ENCODE measurements around the gene IKZF5. TPM values are rescaled to one million over a fixed set of nuclear protein-coding genes. Genes with fewer than 3 reads are reported as not detected.

The IKZF5 gene
- total RNA-seq, 1 donor from 2014 or later: 24.9 TPM

GRCh38 chr10:122990278-122990677, 18.3 kb downstream of the IKZF5 start:
- DNase-seq (ENCODE audit: low spot score): no peak
- ATAC-seq: no peak
- intact Hi-C loops (cut with DNase I): no loop called here

GRCh38 chr10:122988501-122988900, 20.1 kb downstream of the IKZF5 start:
- ATAC-seq (no peak), DNase-seq (ENCODE audit: low spot score) (no peak)
- intact Hi-C loops (cut with DNase I): no loop called here

- ATAC-seq (no peak), DNase-seq (ENCODE audit: low spot score) (no peak)
- intact Hi-C loops (cut with DNase I): no loop called here
Measured at GRCh38 chr10:122986335-122986734, 22.3 kb downstream of the IKZF5 start.

DNA sequence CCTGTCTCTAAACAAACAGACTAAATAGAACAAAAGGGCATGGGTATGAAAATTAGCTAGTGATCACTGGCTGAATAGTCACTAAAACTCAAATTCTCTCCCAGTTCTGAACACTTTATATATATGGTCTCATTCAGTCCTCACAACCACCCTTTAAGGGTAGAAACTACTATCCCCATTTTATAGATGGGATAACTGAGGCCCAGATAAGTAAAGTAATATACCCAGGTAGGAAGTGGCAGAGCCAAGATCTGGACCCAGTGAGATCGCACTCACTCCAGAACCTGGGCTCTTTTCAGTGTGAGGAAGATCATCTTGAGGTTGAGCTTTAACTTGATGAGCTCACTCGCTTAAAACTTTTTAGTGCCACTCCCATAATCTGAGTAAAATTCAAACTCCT, 23.9 kb downstream of the IKZF5 start:
- ATAC-seq (no peak), DNase-seq (ENCODE audit: low spot score) (no peak)
- intact Hi-C loops (cut with DNase I): no loop called here

DNA sequence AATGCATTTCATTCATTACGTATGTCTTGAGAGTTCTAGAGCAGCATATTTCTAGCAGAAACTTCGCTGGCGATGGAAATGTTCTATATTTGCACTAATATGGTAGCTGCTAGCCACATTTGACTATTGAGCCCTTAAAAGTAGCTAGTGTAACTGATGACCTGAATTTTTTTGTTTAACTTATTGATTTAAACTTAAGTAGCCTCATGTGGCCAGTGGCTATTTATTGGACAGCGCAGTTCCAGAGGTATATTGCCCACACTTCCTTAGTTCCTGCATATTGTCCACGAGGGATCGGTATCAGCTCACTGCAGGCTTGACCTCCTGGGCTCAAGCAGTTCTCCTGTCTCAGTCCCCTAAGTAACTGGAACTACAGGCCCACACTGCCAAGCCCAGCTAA, 24.7 kb downstream of the IKZF5 start:
- DNase-seq (ENCODE audit: low spot score) (no peak), ATAC-seq (no peak)
- intact Hi-C loops (cut with DNase I): no loop called here

- intact Hi-C loops (cut with DNase I): no loop called here
- ATAC-seq (no peak), DNase-seq (ENCODE audit: low spot score) (no peak)
Measured at GRCh38 chr10:122981066-122981464, 27.5 kb downstream of the IKZF5 start.

DNA sequence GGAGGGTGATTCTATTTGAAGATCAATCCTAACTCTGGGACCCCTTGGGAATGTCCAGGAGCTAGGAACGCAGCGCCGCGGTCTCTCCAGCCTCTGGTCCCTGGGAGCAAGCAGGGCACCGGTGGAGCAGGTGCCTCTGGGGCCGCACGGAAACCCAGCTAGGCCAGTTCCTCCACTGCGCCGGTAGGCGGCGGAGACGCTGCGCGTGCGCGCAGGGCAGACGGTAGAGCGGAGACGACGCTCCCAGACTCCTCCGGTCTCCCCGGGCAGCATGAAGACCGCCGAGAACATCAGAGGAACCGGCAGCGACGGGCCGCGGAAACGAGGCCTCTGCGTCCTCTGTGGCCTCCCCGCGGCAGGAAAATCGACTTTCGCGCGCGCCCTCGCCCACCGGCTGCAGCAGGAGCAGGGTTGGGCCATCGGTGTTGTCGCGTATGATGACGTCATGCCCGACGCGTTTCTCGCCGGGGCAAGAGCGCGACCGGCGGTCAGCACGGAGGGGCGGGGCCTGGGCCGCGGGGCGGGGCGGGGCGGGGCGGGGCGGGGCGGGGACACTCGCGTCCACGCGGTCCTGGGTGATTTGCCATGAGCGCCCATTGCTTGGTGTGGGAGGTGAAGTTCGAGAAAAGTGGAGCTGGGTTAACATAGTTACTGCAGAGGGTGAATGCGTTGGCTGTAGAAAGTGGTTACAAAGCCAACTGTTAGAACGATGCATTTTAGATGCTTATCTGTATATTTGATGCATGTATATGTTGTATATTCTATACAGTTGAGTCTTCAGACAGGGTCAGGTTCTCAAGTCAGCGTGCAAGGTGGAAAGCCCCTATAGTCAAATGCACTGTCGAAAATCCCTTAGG, 28.2 kb downstream of the IKZF5 start, which contains the start of gene PSTK:
Gene PSTK, plus strand, starts transcription at position 193 of the 857 bp plus-strand sequence. Its CDS starts 79 bp downstream, at position 272.
- peak; percentile 96 for DNase-seq (ENCODE audit: low spot score)
- intact Hi-C loops (cut with DNase I): no loop called here
- ATAC-seq: peak; percentile 99

- DNase-seq (ENCODE audit: low spot score) (no peak), ATAC-seq (no peak)
- intact Hi-C loops (cut with DNase I): no loop called here
Measured at GRCh38 chr10:122974543-122975064, 34.0 kb downstream of the IKZF5 start.

- intact Hi-C loops (cut with DNase I): no loop called here
- ATAC-seq (no peak), DNase-seq (ENCODE audit: low spot score) (no peak)
Measured at GRCh38 chr10:122974023-122974422, 34.6 kb downstream of the IKZF5 start.

- ATAC-seq (no peak), DNase-seq (ENCODE audit: low spot score) (no peak)
- intact Hi-C loops (cut with DNase I): no loop called here
Measured at GRCh38 chr10:122968698-122969097, 39.9 kb downstream of the IKZF5 start.

GRCh38 chr10:122966879-122967278, 41.7 kb downstream of the IKZF5 start:
- intact Hi-C loops (cut with DNase I): no loop called here
- DNase-seq (ENCODE audit: low spot score): no peak
- ATAC-seq: no peak

- DNase-seq (ENCODE audit: low spot score) (no peak), ATAC-seq (no peak)
- intact Hi-C loops (cut with DNase I): no loop called here
Measured at GRCh38 chr10:122962405-122962804, 46.2 kb downstream of the IKZF5 start.

- no peak for DNase-seq (ENCODE audit: low spot score)
- ATAC-seq: no peak
- intact Hi-C loops (cut with DNase I): no loop called here
Measured at GRCh38 chr10:122957474-122957873, 51.1 kb downstream of the IKZF5 start.

DNA sequence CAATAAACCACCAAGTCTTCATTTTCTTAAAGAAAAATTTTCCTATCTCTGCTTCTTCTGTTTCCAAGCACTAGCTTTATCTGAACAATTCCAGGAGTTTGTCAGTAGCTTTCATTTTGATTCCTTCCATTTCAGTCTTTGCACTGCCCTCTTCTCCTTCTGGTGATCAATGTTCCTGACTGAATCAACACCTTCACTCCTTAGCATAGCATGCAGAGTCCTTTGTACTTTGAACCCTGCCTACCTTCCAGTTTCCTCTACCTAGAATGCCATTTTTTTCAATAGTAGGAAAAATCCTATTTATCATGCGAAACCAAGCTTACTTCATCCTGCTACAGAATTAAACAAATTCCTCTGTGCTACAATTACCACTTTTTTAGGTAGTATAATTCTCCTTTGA, 52.7 kb downstream of the IKZF5 start:
- intact Hi-C loops (cut with DNase I): no loop called here
- ATAC-seq (no peak), DNase-seq (ENCODE audit: low spot score) (no peak)

DNA sequence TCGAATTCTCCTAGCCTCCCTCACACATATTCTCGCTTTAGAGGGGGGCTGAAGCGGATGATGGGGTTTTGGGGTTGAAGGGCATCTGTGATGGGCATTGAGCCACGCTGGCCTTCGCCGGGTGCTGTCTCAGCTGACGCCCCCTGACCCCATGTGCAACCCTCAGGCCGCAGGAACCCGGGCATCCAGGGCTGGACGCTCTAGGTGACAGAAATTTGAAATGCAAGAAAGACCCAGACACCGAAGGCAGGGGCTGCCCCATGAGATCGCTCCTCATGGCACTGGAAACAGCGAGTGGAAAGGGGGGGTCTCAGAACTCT, 53.9 kb downstream of the IKZF5 start:
- ATAC-seq (peak; percentile 2), DNase-seq (ENCODE audit: low spot score) (no peak)
- intact Hi-C loops (cut with DNase I): no loop called here

- ATAC-seq: peak; percentile 100
- intact Hi-C loops (cut with DNase I): no loop called here
- peak; percentile 97 for DNase-seq (ENCODE audit: low spot score)
Measured at GRCh38 chr10:122953902-122954730, 54.5 kb downstream of the IKZF5 start, which contains the start of gene C10orf88. Gene C10orf88 (minus strand): TSS chr10:122954227. CDS start chr10:122954178, 49 bp downstream.

- ATAC-seq (no peak), DNase-seq (ENCODE audit: low spot score) (no peak)
- intact Hi-C loops (cut with DNase I): no loop called here
Measured at GRCh38 chr10:122949296-122949695, 59.3 kb downstream of the IKZF5 start.
